Muscle of back (tissue), 11 donors: ENCODE measurements around the gene LDHB. TPM values are rescaled to one million over a fixed set of nuclear protein-coding genes. Genes with fewer than 3 reads are reported as not detected.
"Not testable (repeated sequence)": the region's sequence is repeated elsewhere in the genome, so short reads cannot be mapped to it uniquely, and the experiment has no call there.

Source experiments
- DNase-seq, 3 donors: peaks; one replicate each; pipeline versions ENCODE4 v3.0.0 to v3.0.0-alpha.2; 2013
- polyA plus RNA-seq, 10 donors: library from polyadenylated mRNA; unstranded; fragments of 120-200 nt; gene quantifications; one replicate each; pipeline ENCODE4 v1.2.1, GENCODE V29; 2013; ENCODE audit not compliant: insufficient read length in 10 of 10

LDHB gene
- polyA plus RNA-seq, 10 donors = 639 to 817 (median 756) TPM

DNA sequence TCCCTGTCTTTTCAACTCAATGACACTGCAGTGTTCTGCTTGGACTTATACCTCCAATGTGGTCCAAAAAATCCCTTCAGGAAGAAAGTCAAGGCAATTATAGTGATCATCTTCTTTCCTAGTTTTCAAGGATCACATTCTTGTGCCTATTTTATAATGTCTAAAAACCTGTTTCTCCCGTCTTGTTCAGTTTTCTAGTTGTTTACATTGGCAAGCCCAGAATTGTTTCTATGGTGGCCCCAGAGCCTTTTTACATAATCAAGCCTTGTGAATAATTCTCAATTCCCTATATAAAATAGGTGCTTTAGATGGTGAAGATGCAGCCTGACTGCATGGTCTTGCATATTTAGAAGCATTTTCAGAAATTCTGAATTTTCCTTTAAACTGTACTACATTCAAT lies 14.5 kb upstream of the LDHB start:
- no peak for DNase-seq

DNA sequence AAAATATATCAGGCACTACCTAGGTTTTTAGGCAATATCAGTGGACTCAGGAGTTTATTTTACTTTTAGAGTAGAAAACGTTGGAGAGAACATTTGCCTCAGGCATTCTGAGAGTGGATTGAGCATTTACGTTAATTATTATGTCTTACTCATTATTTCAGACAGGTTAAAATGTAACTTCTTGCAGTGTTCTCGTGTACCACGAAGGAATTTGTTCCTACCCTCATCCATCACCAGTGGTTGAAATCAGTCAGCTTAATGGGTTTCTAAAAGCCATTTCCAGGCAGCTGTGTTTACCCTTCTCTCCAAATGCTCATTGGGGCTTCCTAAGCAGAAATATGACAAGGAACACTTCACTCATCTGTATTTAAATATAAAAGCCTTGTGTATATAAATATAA lies 9.1 kb upstream of the LDHB start:
- DNase-seq = no peak

DNA sequence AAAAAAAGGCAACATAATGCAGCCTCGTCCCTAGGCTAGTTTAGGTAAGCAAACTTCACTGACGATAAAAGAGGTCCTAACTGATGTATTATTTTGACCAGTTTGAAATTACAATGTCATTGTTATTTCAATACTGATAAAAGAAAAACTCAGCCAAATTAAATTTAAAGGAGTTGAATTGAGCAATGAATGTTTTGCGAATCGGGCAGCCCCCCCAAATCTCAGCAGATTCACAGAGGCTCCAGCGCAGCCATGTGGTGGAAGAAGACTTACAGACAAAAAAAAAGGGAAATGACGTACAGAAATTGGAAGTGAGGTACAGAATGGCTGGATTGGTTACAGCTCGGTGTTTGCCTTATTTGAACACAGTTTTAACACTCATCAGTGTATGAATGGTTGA lies 8.2 kb upstream of the LDHB start:
- DNase-seq = no peak

DNA sequence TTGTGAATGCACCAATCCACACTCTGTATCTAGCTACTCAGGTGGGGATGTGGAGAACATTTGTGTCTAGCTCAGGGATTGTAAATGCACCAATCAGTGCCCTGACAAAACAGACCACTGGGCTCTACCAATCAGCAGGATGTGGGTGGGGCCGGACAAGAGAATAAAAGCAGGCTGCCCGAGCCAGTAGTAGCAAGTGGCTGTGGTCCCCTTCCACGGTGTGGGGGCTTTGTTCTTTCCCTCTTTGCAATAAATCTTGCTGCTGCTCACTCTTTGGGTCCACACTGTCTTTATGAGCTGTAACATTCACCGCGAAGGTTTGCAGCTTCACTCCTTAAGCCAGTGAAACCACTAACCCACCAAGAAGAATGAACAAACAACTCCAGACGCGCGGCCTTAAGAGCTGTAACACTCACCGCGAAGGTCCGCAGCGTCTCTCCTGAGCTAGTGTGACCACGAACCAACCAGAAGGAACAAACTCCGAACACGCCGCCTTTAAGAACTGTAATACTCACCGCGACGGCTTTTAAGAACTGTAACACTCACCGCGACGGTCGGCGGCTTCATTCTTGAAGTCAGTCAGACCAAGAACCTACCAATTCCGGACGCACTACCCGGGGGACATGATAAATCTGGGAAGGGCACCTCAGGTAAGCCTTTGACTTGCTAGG lies 4.6 kb upstream of the LDHB start:
- no peak for DNase-seq

DNA sequence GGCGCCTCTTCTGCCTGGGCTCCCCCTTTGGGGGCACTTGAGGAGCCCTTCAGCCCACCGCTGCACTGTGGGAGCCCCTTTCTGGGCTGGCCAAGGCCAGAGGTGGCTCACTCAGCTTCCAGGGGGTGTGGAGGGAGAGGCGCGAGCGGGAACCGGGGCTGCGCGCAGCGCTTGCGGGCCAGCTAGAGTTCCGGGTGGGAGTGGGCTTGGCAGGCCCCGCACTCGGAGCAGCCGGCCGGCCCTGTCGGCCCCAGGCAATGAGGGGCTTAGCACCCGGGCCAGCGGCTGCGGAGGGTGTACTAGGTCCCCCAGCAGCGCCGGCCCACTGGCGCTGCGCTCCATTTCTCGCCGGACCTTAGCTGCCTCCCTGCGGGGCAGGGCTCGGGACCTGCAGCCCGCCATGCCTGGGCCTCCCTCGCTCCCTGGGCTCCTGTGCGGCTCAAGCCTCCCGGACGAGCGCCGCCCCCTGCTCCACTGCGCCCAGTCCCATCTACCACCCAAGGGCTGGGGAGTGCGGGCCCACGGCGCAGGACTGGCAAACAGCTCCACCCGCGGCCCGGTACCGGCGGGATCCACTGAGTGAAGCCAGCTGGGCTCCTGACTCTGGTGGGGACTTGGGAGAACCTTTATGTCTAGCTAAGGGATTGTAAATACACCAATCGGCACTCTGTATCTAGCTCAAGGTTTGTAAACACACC lies 3.9 kb upstream of the LDHB start:
- DNase-seq = not testable (repeated sequence)

DNA sequence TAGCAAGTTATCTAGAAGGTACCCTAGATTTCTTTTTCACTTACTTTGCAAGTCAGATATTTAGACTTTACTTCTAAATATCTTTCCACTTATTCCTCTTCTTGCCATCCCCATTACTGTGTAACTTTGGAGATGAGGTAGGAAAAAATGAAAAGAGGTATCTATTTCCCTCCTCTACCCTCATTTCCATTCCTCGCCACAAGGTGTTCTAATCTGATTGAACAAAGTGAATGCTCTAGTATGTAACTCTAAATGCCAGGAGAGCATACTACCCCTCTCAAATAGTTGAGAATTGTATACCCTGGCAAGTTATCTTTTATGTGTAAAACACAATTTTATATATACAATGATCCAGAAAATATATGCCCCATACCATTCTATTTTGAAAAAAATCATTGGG lies 1.7 kb upstream of the LDHB start:
- no peak for DNase-seq

DNA sequence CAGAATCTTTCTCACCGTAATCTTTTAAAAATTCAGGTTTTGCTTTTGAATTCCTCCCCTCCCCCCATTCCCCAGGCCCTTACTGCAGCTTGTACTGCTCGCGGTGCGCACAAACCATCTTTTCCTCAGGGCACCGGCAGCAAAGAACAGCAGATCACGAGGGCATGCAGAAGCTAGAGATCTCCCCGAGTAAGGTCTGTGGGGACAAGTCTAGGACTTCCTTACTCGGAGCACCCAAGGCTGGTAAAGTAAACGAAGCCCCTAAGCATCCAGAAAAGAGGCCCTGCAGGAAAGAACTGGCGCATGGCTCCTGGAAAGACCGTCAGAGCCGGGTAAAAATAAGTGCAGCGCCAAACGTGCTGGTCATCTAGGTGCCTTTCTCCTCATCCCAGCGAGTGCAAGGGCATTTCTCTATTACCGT lies 727 bp downstream of the LDHB start:
- peak; percentile 26 to 83 (median 48) for DNase-seq

DNA sequence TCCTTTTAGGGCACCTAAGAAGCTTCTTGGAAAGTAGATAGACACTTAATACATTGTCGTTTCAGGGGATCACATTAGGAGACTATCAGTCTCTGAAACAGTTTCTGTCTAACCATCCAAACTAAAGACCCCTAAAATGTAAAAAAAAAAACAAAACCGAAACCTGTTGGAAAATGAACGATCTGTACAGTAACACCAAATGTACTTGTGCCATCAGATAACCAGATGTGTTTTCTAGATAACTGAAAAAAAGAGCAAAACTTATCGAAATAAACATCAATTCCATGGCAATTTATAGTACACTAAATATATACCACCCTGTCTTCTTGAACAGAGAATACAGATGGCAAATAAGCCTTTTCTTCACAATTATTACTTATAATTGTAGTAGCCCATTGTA lies 2.1 kb downstream of the LDHB start:
- DNase-seq = no peak

DNA sequence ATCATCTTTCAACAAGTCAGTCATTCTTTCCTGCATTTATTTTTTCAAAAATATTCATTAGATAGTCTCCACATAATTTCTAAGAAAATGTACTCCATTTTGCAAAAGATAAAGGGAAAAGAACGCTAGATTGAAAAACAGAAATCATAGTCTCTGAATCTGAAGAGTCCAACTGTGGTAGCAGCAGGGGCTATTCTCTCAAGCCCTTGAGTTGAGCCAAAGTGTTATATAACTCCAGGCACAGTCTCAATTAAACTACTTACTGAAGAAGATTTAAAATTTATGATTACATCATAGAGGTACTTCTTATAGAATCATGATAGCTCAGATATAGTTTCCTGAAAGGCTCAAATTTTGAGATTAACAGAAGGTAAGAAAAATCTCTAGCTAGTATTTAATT lies 5.8 kb downstream of the LDHB start:
- no peak for DNase-seq

DNA sequence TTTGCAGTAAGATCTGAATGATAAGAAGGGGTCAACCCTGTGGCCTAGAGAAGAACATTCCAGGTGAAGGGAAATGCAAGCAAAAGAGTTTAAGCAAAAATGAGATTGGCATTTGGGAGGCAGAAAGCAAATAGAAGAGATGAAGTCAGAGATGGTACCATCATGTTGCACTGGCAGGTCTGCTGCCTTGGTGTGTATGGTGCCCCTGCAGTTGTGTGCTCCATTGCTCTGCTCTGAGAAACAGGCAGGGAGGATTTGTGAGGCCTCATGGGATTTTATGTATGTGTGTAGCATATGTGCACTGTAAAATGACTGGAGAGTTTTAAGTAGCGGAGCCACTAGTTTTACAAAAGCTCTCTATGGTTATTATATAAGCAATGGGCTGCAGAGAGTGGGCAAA lies 6.6 kb downstream of the LDHB start:
- DNase-seq = no peak

DNA sequence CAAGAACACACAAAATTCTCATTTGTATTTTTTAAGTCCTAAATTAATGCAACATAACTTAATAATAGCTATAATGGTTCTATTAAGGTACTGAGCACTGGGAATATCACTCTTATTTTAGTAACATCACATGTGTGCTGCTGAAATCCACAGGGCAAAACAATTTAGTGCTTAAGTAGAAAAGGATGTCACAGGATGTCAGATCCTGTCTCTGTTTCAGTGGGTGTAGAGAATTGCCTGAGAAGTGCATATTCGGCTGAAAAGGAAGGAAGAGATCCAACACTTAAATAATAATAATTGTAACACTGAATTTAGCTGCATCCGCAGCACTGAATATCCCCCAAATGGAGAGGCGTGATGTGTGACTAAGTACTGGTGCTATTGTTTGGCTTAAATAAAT lies 8.6 kb downstream of the LDHB start:
- DNase-seq = no peak

DNA sequence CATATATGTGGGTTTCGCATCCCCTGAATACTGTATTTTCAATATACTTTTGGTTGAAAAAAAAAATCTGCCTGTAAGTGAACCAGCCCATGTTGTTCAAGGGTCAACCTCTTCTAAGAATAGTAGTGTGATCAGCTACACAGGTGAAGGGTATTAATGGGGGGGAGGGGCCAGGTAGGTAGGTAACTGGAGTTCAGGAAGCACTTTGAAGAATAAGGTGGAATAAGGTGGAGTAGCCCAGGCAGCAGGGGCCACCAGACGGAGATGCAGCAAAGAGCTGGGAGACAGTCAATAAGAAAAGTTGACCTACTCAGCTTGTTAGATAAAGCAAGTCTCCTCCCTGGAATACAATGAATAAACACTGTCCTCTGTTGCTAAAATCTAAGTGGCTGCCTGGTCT lies 9.3 kb downstream of the LDHB start:
- DNase-seq = no peak

DNA sequence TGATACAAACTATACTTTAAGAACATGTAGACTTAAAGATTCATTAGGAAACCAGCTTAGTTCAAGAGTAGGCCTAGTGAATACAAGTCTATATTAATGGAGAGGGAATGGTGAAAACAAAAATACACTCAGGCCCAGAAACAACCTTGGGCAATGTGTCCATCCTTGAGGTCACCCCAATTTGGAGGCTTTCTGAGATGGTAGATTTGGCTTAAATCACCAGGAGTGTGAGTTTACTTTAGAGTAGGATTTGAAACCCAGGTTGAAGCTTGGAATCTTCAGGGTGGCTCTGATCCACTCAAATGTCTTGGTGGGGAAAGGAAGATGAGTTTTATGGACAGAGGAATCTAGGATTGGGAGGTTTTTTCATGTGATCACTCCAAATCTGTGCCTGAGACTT lies 10.5 kb downstream of the LDHB start:
- DNase-seq = no peak

DNA sequence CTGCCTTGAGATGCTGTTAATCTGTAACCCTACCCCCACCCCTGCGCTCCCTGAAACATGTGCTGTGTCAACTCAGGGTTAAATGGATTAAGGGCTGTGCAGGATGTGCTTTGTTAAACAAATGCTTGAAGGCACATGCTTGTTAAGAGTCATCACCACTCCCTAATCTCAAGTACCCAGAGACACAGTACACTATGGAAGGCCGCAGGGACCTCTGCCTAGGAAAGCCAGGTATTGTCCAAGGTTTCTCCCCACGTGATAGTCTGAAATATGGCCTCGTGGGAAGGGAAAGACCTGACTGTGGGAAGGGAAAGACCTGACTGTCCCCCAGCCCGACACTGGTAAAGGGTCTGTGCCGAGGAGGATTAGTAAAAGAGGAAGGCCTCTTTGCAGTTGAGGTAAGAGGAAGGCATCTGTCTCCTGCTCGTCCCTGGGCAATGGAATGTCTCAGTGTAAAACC lies 12.6 kb downstream of the LDHB start:
- not testable (repeated sequence) for DNase-seq

DNA sequence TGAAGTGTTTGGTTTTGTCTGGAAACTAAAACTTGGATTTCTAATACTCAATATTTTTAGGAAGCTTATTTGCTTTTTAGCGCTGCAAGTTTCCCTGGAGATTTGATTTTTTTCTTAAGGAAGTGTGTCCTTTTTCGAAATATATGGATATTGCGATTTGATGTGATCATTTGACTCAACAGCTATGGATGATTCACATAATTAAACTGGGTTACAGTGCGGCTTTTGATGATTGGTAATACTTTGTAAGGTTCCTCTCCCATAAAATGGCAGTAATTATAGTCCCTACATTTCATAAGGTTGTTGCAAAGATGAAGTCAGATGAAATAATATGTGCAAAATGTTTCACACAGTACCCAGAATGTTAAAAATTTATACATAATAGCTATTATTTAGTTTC lies 13.1 kb downstream of the LDHB start:
- DNase-seq = no peak

DNA sequence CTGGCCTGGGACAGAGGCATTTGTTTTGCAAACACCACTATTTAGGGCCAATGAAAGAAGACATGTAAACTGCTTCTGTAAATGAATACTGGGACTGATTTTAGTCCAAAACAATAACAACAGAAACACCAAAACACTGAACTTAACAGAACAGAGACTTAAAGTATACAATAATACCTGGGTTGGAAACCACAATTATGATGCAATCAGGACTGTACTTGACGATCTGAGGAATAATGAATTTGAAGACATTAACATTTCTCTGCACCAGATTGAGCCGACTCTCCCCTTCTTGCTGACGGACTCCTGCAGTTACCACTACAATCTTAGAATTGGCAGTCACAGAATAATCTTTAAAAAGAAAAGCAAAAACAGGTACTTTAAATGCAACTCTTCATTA lies 13.9 kb downstream of the LDHB start:
- DNase-seq = no peak

DNA sequence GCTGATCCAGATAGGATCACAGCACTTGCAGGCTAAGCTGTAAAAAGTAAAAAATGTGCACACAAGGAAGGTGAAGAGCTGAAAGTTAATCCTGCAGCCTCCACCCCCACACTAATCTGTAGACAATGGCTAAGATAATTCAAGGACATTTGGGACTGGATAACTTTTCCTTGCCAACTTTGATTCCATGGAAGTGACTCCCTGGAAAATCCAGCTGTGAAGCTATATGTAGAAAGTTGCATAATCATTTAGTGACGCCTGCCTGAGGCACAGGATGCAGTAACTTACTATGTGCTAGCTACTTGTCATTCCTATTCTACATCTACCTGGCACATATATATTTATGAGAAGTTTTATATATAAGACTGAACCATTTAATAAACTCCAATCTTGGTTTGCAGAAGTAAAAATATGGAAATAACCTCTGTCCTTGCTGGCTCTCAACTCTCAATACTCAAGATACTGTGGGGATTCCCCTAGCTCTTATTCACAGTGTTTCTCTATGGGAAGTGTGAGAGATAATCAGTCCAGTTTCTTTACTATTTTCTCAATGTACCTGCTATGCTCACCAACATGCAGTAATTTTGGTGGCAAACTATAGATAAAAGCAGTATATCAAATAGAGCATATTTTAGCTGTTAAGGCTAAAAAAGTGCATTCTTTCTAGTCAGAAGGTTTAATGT lies 14.8 kb downstream of the LDHB start:
- peak; percentile 7 to 34 (median 9) for DNase-seq

DNA sequence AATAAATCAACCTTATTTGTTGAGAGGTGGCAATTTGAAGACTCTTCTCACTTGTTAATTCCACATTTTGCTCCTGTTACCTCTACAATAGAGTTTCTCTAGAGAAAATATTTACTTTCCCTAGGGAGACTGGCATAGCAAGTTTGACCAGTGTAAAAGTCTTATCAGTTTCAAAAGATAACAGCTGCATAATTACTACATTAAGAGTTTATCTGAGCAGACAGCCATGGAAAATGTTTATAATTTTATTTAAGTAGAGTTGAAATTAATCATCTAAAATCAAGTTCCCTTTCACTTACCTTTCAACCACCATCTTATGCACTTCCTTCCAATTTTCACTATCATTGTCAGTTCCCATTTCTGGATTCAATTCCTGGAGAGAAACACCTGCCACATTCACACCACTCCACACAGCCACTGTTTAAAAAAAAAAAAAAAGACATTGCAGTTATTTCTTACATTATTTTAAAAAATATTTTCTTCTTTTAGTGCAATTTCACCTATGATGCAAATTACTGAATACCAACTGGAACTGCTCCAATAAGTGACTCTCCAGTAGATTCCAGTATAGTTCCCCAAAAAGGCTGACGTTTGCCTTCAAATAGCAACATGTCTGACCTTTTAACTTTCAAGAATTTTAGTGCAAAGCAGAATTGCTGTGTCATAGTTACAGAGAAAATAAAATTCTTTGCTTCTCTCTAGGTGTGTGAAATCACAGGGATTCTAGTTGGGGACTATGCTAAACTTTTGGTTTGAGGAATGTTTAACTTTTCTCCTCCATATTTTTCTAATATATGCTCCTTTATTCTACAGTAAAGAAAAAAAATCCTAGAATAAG lies 19.4 kb downstream of the LDHB start:
- DNase-seq = no peak

DNA sequence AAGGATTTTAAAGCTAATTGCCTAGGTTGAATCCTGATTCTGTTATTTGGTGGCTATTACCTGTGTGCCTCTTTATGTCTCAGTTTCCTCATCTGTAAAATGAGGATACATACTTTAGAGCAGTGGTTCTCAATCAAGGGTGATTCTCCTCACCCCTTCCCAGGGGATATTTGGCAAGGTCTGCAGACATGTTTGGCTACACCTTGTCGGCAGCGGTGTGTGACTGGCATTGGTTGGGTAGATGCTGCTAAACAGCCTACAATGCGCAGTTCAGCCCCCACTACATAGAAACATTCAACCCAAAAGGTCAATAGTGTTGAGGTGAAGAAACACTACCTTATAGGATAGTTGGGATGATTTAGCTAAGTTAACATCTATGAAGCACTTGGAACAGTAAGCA lies 23.4 kb downstream of the LDHB start:
- DNase-seq = no peak

DNA sequence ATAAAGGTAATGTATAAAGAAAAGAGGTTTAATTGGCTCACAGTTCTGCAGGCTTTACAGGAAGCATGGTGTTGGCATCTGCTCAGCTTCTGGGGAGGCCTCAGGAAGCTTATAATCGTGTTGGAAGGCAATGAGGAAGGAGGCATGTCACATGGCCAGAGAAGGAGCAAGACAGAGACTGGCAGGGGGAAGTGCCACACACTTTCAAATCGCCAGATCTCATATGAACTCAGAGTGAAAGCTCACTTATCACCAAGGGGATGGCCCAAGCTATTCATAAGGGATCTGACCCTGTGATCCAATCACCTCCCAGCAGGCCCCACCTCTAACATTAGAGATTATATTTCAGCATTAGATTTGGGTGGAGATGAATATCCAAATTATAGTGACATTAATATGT lies 26.3 kb downstream of the LDHB start:
- no peak for DNase-seq

DNA sequence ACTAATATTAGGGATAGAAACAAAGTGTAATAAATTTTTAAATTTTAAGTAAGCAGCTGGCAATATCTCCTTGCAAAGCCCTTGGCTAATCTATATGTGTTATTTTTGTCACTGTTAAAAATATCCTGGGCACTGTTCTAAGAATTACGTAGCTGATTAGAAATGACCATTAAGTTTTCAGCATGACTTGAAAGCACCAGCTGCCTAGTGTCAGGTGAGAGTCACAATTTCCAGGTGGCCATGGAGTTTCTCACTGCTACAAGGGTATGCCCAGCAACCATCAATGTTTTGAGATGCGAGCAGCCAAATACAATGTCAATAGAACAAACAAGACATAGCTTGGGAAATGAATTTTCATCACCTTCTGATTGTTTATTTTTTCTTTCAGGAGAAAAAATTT lies 29.7 kb downstream of the LDHB start:
- DNase-seq = no peak

DNA sequence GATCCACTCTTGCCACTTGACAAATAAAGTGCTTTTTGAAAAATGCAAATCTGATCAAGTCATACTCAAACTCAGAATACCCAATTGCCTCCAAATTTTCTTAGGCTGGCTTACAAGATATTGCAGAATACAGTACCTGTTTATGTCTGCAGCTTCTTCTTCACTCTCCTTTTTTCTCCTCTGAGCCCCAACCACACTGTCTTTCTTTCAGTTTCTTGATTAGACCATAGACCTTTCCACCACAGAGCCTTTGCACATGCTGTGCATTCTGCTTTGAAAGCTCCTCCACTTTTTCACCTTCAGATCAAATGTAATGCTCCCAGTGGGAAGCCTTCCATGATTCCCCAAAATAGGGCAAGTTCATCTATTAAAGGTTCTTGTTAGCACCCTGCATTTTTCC lies 39.1 kb downstream of the LDHB start:
- DNase-seq = no peak
